Fibroblast of lung (primary cell): ENCODE results near the gene LRMDA.

Experiments used
- EZH2 ChIP-seq: IDR thresholded peaks from 2 replicates; pipeline ENCODE4 v1.5.1; 2012; ENCODE audit warnings: low read length, control low read depth, mild to moderate bottlenecking; ENCODE audit errors: missing control alignments
- TF ChIP-seq, protein P1 (sequence below), 2 donors: IDR thresholded peaks in 1 of 2; conservative IDR thresholded peaks in 1 of 2; 1 replicate in 1 of 2; 2 replicates in 1 of 2; pipeline ENCODE4 v1.5.1; 2011 to 2012; ENCODE audit warnings: low read length in 2 of 2, control low read depth in 1 of 2, inconsistent platforms in 1 of 2, low read depth in 1 of 2, mild to moderate bottlenecking in 1 of 2

DNA sequence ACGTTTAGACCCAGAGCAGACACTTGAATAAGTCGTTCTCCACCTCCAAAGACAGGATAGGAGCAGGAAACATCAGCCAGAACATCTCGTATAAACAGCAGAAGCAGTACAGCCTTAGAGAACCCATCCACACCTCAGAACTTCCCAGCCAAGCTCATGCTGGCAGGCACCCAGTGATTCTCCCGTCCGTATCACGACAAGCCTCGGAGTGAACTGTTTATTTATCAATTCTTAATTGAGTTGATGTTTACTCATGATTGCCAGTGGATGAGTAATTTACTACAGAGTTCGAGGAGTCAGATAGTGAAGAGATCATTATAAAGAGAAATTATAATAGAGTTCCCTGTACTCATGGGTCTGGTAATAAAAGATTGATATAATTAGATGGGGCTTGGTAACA, 811.5 kb downstream of the LRMDA start:
- no peak for TF ChIP-seq EZH2
- TF ChIP-seq, protein P1, sequence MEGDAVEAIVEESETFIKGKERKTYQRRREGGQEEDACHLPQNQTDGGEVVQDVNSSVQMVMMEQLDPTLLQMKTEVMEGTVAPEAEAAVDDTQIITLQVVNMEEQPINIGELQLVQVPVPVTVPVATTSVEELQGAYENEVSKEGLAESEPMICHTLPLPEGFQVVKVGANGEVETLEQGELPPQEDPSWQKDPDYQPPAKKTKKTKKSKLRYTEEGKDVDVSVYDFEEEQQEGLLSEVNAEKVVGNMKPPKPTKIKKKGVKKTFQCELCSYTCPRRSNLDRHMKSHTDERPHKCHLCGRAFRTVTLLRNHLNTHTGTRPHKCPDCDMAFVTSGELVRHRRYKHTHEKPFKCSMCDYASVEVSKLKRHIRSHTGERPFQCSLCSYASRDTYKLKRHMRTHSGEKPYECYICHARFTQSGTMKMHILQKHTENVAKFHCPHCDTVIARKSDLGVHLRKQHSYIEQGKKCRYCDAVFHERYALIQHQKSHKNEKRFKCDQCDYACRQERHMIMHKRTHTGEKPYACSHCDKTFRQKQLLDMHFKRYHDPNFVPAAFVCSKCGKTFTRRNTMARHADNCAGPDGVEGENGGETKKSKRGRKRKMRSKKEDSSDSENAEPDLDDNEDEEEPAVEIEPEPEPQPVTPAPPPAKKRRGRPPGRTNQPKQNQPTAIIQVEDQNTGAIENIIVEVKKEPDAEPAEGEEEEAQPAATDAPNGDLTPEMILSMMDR (conservative IDR thresholded peaks at IDR 0.05 in 1 of 2, IDR thresholded peaks at IDR 0.05 in 1 of 2; ENCODE audit: low read depth in 1 of 2, low read length in 2 of 2), result no peak
